Natural killer cell (primary cell): ENCODE data around the gene IZUMO1. TPM values are rescaled to one million over a fixed set of nuclear protein-coding genes. Genes with fewer than 3 reads are reported as not detected.

ENCODE experiments used
- ATAC-seq, 3 donors: fragments of 150-1000 bp in 2 of 3; fragments of 200-7000 bp in 1 of 3; cut with Tn5 transposase; 1 replicate in 1 of 3; 2 replicates in 2 of 3; pipeline ENCODE4 v1.10.0; 2021; ENCODE audit warnings: mild to moderate bottlenecking in 2 of 3, moderate library complexity in 2 of 3
- DNase-seq, 2 donors: peaks; one replicate each; pipeline versions ENCODE4 v3.0.0 to v3.0.0-alpha.2; 2013 to 2021; ENCODE audit warnings: mixed read lengths in 1 of 2
- H3K27ac ChIP-seq: one replicate; pipeline ENCODE4 v1.5.1; 2013; ENCODE audit warnings: mild to moderate bottlenecking, low read length
- H3K27me3 ChIP-seq: one replicate; pipeline ENCODE4 v1.6.1; 2013; ENCODE audit warnings: low read length; ENCODE audit not compliant: control insufficient read depth, insufficient read depth
- H3K36me3 ChIP-seq: one replicate; pipeline ENCODE4 v1.6.1; 2013; ENCODE audit warnings: low read length; ENCODE audit not compliant: control insufficient read depth, insufficient read depth
- H3K4me1 ChIP-seq: one replicate; pipeline ENCODE4 v1.6.1; 2013; ENCODE audit warnings: low read length; ENCODE audit not compliant: control insufficient read depth, insufficient read depth
- H3K4me3 ChIP-seq: one replicate; pipeline ENCODE4 v1.5.1; 2013; ENCODE audit warnings: low read length
- H3K9me3 ChIP-seq: one replicate; pipeline ENCODE4 v1.6.1; 2013; ENCODE audit warnings: low read length; ENCODE audit not compliant: control insufficient read depth, insufficient read depth
- H3K27ac Mint-ChIP-seq, 2 donors: one replicate each; pipeline ENCODE4 v1.8.0; 2022; ENCODE audit warnings: mild to moderate bottlenecking in 2 of 2, mixed read lengths in 2 of 2, moderate library complexity in 1 of 2
- H3K27me3 Mint-ChIP-seq, 2 donors: one replicate each; pipeline ENCODE4 v1.8.0; 2022; ENCODE audit warnings: low read depth in 2 of 2, mixed read lengths in 2 of 2
- H3K36me3 Mint-ChIP-seq: one replicate; pipeline ENCODE4 v1.8.0; 2022; ENCODE audit warnings: mixed read lengths
- H3K4me1 Mint-ChIP-seq, 2 donors: one replicate each; pipeline ENCODE4 v1.8.0; 2022; ENCODE audit warnings: mixed read lengths in 2 of 2
- H3K4me3 Mint-ChIP-seq: one replicate; pipeline ENCODE4 v1.8.0; 2022; ENCODE audit warnings: mild to moderate bottlenecking, moderate library complexity, mixed read lengths
- H3K9me3 Mint-ChIP-seq, 2 donors: one replicate each; pipeline ENCODE4 v1.8.0; 2022; ENCODE audit warnings: mixed read lengths in 2 of 2
- WGBS: methylation state at CpG from one replicate; pipeline ENCODE4 v1.1.7; 2013; ENCODE audit warnings: missing lambda C conversion rate; ENCODE audit not compliant: insufficient coverage; 5-methylcytosine and 5-hydroxymethylcytosine counted together
- intact Hi-C: fragments of 100-400 bp; cut with micrococcal nuclease; formaldehyde crosslinking; loops from one replicate; pipeline ENCODE4 v1.14.2; 2022
- total RNA-seq, 4 donors: library from RNA; stranded (reverse); fragments of 120-200 nt in 1 of 4; gene quantifications; one replicate each; pipeline versions ENCODE4 v1.2.3 to v1.2.4, GENCODE V29; 2013 to 2022
- TF ChIP-seq, protein P1 (sequence below): fragments of 200-600 bp; IDR thresholded peaks from one replicate; pipeline ENCODE4 v1.8.0; 2022; ENCODE audit warnings: antibody characterized with exemption

The IZUMO1 gene
- total RNA-seq, 3 donors from 2014 or later (not counting 1 experiment from before 2014, with no cell fraction given): not detected

- Mint-ChIP-seq H3K4me3 (no peak overlapping the region), H3K36me3 (no peaks in the 10 kb centered on the region), H3K27me3 (peaks cover 0 to 2% of the 10 kb centered on the region in 2 donors), H3K27ac (no peak overlapping the region), H3K4me1 (peaks cover 5% of the 10 kb centered on the region in 2 donors), H3K9me3 (no peaks in the 10 kb centered on the region)
- no peaks in the 10 kb centered on the region for H3K36me3 ChIP-seq
- H3K9me3 ChIP-seq: no peaks in the 10 kb centered on the region
- H3K4me1 ChIP-seq: peaks cover 8% of the 10 kb centered on the region
- H3K27me3 ChIP-seq: no peaks in the 10 kb centered on the region
- H3K4me3 ChIP-seq: no peak overlapping the region
- ATAC-seq: no peak
- no peak overlapping the region for H3K27ac ChIP-seq
- no peak for DNase-seq
- intact Hi-C loops: no loop called here
- TF ChIP-seq, protein P1, sequence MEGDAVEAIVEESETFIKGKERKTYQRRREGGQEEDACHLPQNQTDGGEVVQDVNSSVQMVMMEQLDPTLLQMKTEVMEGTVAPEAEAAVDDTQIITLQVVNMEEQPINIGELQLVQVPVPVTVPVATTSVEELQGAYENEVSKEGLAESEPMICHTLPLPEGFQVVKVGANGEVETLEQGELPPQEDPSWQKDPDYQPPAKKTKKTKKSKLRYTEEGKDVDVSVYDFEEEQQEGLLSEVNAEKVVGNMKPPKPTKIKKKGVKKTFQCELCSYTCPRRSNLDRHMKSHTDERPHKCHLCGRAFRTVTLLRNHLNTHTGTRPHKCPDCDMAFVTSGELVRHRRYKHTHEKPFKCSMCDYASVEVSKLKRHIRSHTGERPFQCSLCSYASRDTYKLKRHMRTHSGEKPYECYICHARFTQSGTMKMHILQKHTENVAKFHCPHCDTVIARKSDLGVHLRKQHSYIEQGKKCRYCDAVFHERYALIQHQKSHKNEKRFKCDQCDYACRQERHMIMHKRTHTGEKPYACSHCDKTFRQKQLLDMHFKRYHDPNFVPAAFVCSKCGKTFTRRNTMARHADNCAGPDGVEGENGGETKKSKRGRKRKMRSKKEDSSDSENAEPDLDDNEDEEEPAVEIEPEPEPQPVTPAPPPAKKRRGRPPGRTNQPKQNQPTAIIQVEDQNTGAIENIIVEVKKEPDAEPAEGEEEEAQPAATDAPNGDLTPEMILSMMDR: no peak
- 44% methylated on average over 5 of the region's 5 CpGs for WGBS
Observed at GRCh38 chr19:48784527-48784926, 37.8 kb upstream of the IZUMO1 start.

- H3K27me3 Mint-ChIP-seq: peaks cover 0 to 2% of the 10 kb centered on the region in 2 donors
- Histone ChIP-seq H3K4me3 (no peak overlapping the region), H3K27ac (no peak overlapping the region), H3K4me1 (peaks cover 8% of the 10 kb centered on the region), H3K36me3 (no peaks in the 10 kb centered on the region), H3K9me3 (no peaks in the 10 kb centered on the region), H3K27me3 (no peaks in the 10 kb centered on the region)
- H3K9me3 Mint-ChIP-seq: no peaks in the 10 kb centered on the region
- H3K27ac Mint-ChIP-seq: no peak overlapping the region
- H3K4me3 Mint-ChIP-seq: no peak overlapping the region
- TF ChIP-seq, protein P1: no peak
- no peaks in the 10 kb centered on the region for H3K36me3 Mint-ChIP-seq
- WGBS: 80% methylated on average over 14 of the region's 14 CpGs
- peaks cover 5% of the 10 kb centered on the region in 2 donors for H3K4me1 Mint-ChIP-seq
- DNase-seq (no peak), ATAC-seq (no peak)
- intact Hi-C loops: no loop called here
Observed at GRCh38 chr19:48780631-48781391, 34.1 kb upstream of the IZUMO1 start.

DNA sequence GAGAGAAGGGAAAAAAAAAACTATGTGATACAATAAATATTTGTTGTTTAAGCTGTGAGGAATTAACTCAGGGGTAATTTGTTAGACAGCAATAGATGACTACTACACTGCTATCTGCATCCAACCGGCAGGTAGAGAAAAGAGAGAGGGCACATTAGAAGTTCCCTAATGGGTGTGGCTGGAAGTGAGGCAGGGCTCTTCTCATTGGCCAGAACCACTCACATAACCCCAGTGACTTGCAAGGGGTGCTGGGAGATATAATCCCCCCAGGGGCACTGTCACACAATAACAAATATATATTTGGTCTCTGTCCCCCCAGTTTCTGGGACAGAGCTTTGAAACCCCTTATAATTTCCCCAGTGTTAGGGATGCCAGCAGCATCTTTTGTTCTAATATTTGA, 32.9 kb upstream of the IZUMO1 start:
- H3K27me3 Mint-ChIP-seq: peaks cover 0 to 2% of the 10 kb centered on the region in 2 donors
- no peaks in the 10 kb centered on the region for H3K36me3 Mint-ChIP-seq
- Histone ChIP-seq H3K27ac (no peak overlapping the region), H3K4me1 (peaks cover 8% of the 10 kb centered on the region), H3K9me3 (no peaks in the 10 kb centered on the region), H3K4me3 (no peak overlapping the region), H3K36me3 (no peaks in the 10 kb centered on the region), H3K27me3 (no peaks in the 10 kb centered on the region)
- DNase-seq: no peak
- H3K9me3 Mint-ChIP-seq: no peaks in the 10 kb centered on the region
- H3K4me1 Mint-ChIP-seq: peaks cover 5% of the 10 kb centered on the region in 2 donors
- H3K27ac Mint-ChIP-seq: no peak overlapping the region
- TF ChIP-seq, protein P1: no peak
- 80% methylated on average over 1 of the region's 1 CpG for WGBS
- intact Hi-C loops: no loop called here
- no peak for ATAC-seq
- no peak overlapping the region for H3K4me3 Mint-ChIP-seq

DNA sequence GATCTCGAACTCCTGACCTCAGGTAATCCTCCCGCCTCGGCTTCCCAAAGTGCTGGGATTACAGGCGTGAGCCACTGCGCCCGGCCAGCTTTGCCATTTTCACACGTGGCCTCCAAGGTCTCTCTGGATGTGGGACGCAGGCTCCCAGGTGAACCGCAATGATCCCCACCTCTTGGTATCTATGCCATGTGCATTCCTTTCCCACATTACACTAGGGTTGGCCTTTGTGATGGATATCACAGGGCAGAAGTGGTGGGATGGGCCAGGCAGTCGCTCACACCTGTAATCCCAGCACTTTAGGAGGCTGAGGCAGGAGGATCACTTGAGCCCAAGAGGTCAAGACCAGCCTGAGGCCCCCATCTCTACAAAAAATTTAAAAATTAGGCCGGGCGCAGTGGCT, 31.0 kb upstream of the IZUMO1 start:
- Mint-ChIP-seq H3K27ac (no peak overlapping the region), H3K27me3 (peaks cover 0 to 2% of the 10 kb centered on the region in 2 donors), H3K4me3 (no peak overlapping the region), H3K36me3 (no peaks in the 10 kb centered on the region), H3K4me1 (peaks cover 5% of the 10 kb centered on the region in 2 donors), H3K9me3 (no peaks in the 10 kb centered on the region)
- H3K27me3 ChIP-seq: no peaks in the 10 kb centered on the region
- WGBS: 93% methylated on average over 12 of the region's 12 CpGs
- H3K4me1 ChIP-seq: peaks cover 6% of the 10 kb centered on the region
- H3K9me3 ChIP-seq: no peaks in the 10 kb centered on the region
- ATAC-seq (no peak), DNase-seq (no peak)
- TF ChIP-seq, protein P1: no peak
- no peak overlapping the region for H3K4me3 ChIP-seq
- no peak overlapping the region for H3K27ac ChIP-seq
- intact Hi-C loops: no loop called here
- H3K36me3 ChIP-seq: no peaks in the 10 kb centered on the region
